ENCODE measurements around the gene CMTR2.
"Not testable (repeated sequence)": the region's sequence is repeated elsewhere in the genome, so short reads cannot be mapped to it uniquely, and the experiment has no call there.

Gene CMTR2

DNA sequence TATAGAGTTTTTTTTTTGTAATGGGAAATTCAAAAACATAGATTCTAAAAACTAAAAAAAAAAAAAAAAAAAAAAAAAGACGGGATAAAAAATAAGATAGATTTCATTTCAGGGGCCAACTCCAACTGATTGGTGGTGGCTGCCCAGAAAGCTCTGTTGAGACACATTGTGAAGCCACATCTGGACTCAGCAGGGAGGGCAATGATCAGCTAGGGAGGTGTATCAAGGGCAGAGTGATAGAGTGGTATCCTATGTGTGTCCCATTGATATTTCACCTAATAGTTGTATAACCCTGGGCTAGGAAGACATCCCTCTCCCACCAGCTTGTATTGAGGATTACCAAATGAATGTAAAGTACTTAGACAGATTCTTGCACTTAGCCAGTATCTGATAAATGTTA, 6.7 kb upstream of the CMTR2 start:
- Histone ChIP-seq H3K4me3 (replicated peaks; ENCODE audit: insufficient read depth, low read length) (no peak overlapping the region), H3K27me3 (ENCODE audit: insufficient read depth, poor library complexity, severe bottlenecking) (peaks cover 4% of the 10 kb centered on the region), H3K27ac (replicated peaks) (no peak overlapping the region)
- TF ChIP-seq, protein P1, sequence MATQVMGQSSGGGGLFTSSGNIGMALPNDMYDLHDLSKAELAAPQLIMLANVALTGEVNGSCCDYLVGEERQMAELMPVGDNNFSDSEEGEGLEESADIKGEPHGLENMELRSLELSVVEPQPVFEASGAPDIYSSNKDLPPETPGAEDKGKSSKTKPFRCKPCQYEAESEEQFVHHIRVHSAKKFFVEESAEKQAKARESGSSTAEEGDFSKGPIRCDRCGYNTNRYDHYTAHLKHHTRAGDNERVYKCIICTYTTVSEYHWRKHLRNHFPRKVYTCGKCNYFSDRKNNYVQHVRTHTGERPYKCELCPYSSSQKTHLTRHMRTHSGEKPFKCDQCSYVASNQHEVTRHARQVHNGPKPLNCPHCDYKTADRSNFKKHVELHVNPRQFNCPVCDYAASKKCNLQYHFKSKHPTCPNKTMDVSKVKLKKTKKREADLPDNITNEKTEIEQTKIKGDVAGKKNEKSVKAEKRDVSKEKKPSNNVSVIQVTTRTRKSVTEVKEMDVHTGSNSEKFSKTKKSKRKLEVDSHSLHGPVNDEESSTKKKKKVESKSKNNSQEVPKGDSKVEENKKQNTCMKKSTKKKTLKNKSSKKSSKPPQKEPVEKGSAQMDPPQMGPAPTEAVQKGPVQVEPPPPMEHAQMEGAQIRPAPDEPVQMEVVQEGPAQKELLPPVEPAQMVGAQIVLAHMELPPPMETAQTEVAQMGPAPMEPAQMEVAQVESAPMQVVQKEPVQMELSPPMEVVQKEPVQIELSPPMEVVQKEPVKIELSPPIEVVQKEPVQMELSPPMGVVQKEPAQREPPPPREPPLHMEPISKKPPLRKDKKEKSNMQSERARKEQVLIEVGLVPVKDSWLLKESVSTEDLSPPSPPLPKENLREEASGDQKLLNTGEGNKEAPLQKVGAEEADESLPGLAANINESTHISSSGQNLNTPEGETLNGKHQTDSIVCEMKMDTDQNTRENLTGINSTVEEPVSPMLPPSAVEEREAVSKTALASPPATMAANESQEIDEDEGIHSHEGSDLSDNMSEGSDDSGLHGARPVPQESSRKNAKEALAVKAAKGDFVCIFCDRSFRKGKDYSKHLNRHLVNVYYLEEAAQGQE (IDR thresholded peaks at IDR 0.05; ENCODE audit: insufficient replicate concordance, low read depth), result no peak
- no peak for TF ChIP-seq SPI1 (IDR thresholded peaks at IDR 0.05; ENCODE audit: borderline replicate concordance, low read depth)
- no peak for TF ChIP-seq POLR2AphosphoS5 (IDR thresholded peaks at IDR 0.05; ENCODE audit: low read depth)
- TF ChIP-seq, protein P2, sequence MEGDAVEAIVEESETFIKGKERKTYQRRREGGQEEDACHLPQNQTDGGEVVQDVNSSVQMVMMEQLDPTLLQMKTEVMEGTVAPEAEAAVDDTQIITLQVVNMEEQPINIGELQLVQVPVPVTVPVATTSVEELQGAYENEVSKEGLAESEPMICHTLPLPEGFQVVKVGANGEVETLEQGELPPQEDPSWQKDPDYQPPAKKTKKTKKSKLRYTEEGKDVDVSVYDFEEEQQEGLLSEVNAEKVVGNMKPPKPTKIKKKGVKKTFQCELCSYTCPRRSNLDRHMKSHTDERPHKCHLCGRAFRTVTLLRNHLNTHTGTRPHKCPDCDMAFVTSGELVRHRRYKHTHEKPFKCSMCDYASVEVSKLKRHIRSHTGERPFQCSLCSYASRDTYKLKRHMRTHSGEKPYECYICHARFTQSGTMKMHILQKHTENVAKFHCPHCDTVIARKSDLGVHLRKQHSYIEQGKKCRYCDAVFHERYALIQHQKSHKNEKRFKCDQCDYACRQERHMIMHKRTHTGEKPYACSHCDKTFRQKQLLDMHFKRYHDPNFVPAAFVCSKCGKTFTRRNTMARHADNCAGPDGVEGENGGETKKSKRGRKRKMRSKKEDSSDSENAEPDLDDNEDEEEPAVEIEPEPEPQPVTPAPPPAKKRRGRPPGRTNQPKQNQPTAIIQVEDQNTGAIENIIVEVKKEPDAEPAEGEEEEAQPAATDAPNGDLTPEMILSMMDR (IDR thresholded peaks at IDR 0.05; ENCODE audit: insufficient read depth, low read length), result no peak
- no peak for TF ChIP-seq GABPA (IDR thresholded peaks at IDR 0.05; ENCODE audit: low read depth)
- no peak for DNase-seq (ENCODE audit: low read depth in 1 of 2, low spot score in 1 of 2)

DNA sequence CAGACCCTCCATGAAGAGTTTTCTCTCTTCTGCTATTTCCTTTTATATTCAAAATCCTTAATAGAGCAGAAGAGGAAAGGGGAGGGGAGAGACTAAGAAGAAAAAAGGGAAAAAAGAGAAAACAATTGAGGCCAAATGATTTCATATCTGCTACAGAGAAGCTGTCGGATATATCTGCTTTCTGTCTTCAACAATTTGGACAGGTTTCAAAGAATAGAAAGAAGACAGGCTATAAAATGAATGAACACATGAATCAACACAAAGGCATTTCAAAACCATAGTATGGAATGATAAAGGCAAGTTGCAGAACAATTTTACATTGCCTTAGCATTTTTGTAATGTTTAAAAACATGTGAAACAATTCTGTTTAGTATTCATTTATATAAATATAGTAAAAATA, 4.7 kb upstream of the CMTR2 start:
- DNase-seq (ENCODE audit: low read depth in 1 of 2, low spot score in 1 of 2), result no peak
- TF ChIP-seq SPI1 (IDR thresholded peaks at IDR 0.05; ENCODE audit: borderline replicate concordance, low read depth) (no peak), GABPA (IDR thresholded peaks at IDR 0.05; ENCODE audit: low read depth) (no peak), POLR2AphosphoS5 (IDR thresholded peaks at IDR 0.05; ENCODE audit: low read depth) (no peak)
- TF ChIP-seq, protein P2 (IDR thresholded peaks at IDR 0.05; ENCODE audit: insufficient read depth, low read length), result no peak
- Histone ChIP-seq H3K27me3 (ENCODE audit: insufficient read depth, poor library complexity, severe bottlenecking) (no peaks in the 10 kb centered on the region), H3K4me3 (replicated peaks; ENCODE audit: insufficient read depth, low read length) (no peak overlapping the region), H3K27ac (replicated peaks) (no peak overlapping the region)

DNA sequence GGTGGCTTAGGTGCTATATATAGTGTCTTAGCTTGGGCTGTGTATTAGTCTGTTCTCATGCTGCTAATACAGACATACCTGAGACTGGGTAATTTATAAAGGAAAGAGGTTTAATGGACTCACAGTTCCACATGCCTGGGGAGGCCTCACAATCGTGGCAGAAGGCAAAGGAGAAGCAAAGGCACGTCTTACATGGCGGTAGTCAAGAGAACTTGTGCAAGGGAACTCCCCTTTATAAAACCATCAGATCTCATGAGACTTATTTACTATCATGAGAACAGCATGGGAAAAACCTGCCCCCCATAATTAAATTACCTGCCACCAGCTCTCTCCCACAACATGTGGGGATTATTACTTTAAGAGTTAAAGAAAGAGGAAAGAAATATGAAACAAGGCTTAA, 2.9 kb upstream of the CMTR2 start:
- DNase-seq (ENCODE audit: low read depth in 1 of 2, low spot score in 1 of 2); H3K4me3 ChIP-seq (replicated peaks; ENCODE audit: insufficient read depth, low read length); H3K27ac ChIP-seq (replicated peaks); H3K27me3 ChIP-seq (ENCODE audit: insufficient read depth, poor library complexity, severe bottlenecking): not testable (repeated sequence)

DNA sequence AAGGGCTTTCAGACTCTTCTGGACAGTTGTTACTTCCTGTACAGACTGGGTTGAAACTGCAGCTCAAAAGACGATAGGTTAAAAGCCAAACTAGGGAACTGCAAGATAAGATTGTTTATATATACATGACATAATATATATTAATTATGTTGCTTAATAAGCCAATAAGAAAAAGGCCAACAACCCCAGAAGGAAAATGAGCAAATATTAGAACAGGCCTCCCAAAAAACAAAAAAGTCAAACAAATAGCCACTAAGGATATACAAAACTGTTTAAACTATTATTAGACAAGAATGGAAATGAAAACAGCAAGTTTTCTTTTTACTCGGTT, 495 bp upstream of the CMTR2 start:
- Histone ChIP-seq H3K27ac (replicated peaks) (peak overlapping the region; percentile 87), H3K4me3 (replicated peaks; ENCODE audit: insufficient read depth, low read length) (peak overlapping the region; percentile 79), H3K27me3 (ENCODE audit: insufficient read depth, poor library complexity, severe bottlenecking) (no peaks in the 10 kb centered on the region)
- DNase-seq (ENCODE audit: low read depth in 1 of 2, low spot score in 1 of 2), result no peak
- no peak for TF ChIP-seq SPI1 (IDR thresholded peaks at IDR 0.05; ENCODE audit: borderline replicate concordance, low read depth)
- TF ChIP-seq GABPA (IDR thresholded peaks at IDR 0.05; ENCODE audit: low read depth), result no peak
- TF ChIP-seq, protein P2 (IDR thresholded peaks at IDR 0.05; ENCODE audit: insufficient read depth, low read length), result no peak
- no peak for TF ChIP-seq POLR2AphosphoS5 (IDR thresholded peaks at IDR 0.05; ENCODE audit: low read depth)
- TF ChIP-seq, protein P1 (IDR thresholded peaks at IDR 0.05; ENCODE audit: insufficient replicate concordance, low read depth), result no peak
